H9 (cell line): Measurements from ENCODE around the gene CLPSL2. TPM values are rescaled to one million over a fixed set of nuclear protein-coding genes. Genes with fewer than 3 reads are reported as not detected.

Experiments used
- DNase-seq: peaks from one replicate; pipeline ENCODE4 v3.0.0-alpha.2; 2017
- H2AFZ ChIP-seq: one replicate; pipeline ENCODE4 v1.6.1; 2013; ENCODE audit warnings: mild to moderate bottlenecking, low read length, control low read depth, moderate library complexity
- H2AK5ac ChIP-seq: 2 replicates; pipeline ENCODE4 v1.6.1; 2013; ENCODE audit warnings: low read length, control low read depth, mixed read lengths; ENCODE audit not compliant: insufficient read length
- H2BK120ac ChIP-seq: one replicate; pipeline ENCODE4 v1.6.1; 2013; ENCODE audit warnings: low read depth, mild to moderate bottlenecking, low read length, control low read depth, inconsistent platforms; ENCODE audit not compliant: poor library complexity, severe bottlenecking
- H2BK12ac ChIP-seq: 2 replicates; pipeline ENCODE4 v1.6.1; 2013; ENCODE audit warnings: low read length, control low read depth, mixed read lengths, low read depth; ENCODE audit not compliant: insufficient read length
- H2BK15ac ChIP-seq: 2 replicates; pipeline ENCODE4 v1.6.1; 2013; ENCODE audit warnings: low read depth, low read length, control low read depth
- H2BK20ac ChIP-seq: one replicate; pipeline ENCODE4 v1.6.1; 2013; ENCODE audit warnings: low read depth, mild to moderate bottlenecking, low read length, control low read depth, inconsistent platforms; ENCODE audit not compliant: poor library complexity, severe bottlenecking
- H2BK5ac ChIP-seq: 2 replicates; pipeline ENCODE4 v1.6.1; 2013; ENCODE audit warnings: low read length, control low read depth, mixed read lengths; ENCODE audit not compliant: insufficient read length
- H3K14ac ChIP-seq: 2 replicates; pipeline ENCODE4 v1.6.1; 2013; ENCODE audit warnings: low read length, control low read depth; ENCODE audit not compliant: insufficient read depth
- H3K18ac ChIP-seq: 2 replicates; pipeline ENCODE4 v1.6.1; 2013; ENCODE audit warnings: low read depth, mild to moderate bottlenecking, mixed read lengths, low read length, control low read depth; ENCODE audit not compliant: insufficient read length
- H3K23ac ChIP-seq: 2 replicates; pipeline ENCODE4 v1.6.1; 2013; ENCODE audit warnings: low read length, control low read depth, mixed read lengths, low read depth; ENCODE audit not compliant: insufficient read length
- H3K23me2 ChIP-seq: 2 replicates; pipeline ENCODE4 v1.6.1; 2013; ENCODE audit warnings: low read depth, mild to moderate bottlenecking, mixed read lengths, low read length, control low read depth; ENCODE audit not compliant: insufficient read length, poor library complexity, severe bottlenecking
- H3K27ac ChIP-seq: 2 replicates; pipeline ENCODE4 v1.5.1; 2013; ENCODE audit warnings: low read length, control low read depth, mixed read lengths, low read depth; ENCODE audit not compliant: insufficient read length
- H3K27me3 ChIP-seq: 2 replicates; pipeline ENCODE4 v1.6.1; 2013; ENCODE audit warnings: low read length, control low read depth, inconsistent platforms; ENCODE audit not compliant: insufficient read depth
- H3K4ac ChIP-seq: 2 replicates; pipeline ENCODE4 v1.6.1; 2013; ENCODE audit warnings: low read depth, mild to moderate bottlenecking, control low read depth, inconsistent platforms, low read length, moderate library complexity
- H3K4me1 ChIP-seq: 2 replicates; pipeline ENCODE4 v1.6.1; 2013; ENCODE audit warnings: low read length, control low read depth, inconsistent platforms; ENCODE audit not compliant: insufficient read depth
- H3K4me2 ChIP-seq: 2 replicates; pipeline ENCODE4 v1.6.1; 2013; ENCODE audit warnings: low read length, control low read depth, mixed read lengths; ENCODE audit not compliant: insufficient read length, insufficient read depth
- H3K56ac ChIP-seq: 2 replicates; pipeline ENCODE4 v1.6.1; 2013; ENCODE audit warnings: low read depth, mild to moderate bottlenecking, mixed read lengths, low read length, control low read depth; ENCODE audit not compliant: insufficient read length
- H3K79me1 ChIP-seq: 2 replicates; pipeline ENCODE4 v1.6.1; 2013; ENCODE audit warnings: low read depth, mild to moderate bottlenecking, moderate library complexity, low read length, control low read depth, inconsistent platforms; ENCODE audit not compliant: insufficient read depth, poor library complexity, severe bottlenecking
- H3K79me2 ChIP-seq: 2 replicates; pipeline ENCODE4 v1.6.1; 2013; ENCODE audit warnings: low read length, control low read depth, inconsistent platforms; ENCODE audit not compliant: insufficient read depth
- H3K9ac ChIP-seq: 2 replicates; pipeline ENCODE4 v1.6.1; 2013; ENCODE audit warnings: low read length, control low read depth, mixed read lengths; ENCODE audit not compliant: insufficient read length; ENCODE audit errors: extremely low read depth
- H3K9me3 ChIP-seq: one replicate; pipeline ENCODE4 v1.6.1; 2013; ENCODE audit warnings: low read depth, low read length, inconsistent platforms; ENCODE audit not compliant: control insufficient read depth
- H3T11ph ChIP-seq: one replicate; pipeline ENCODE4 v1.6.1; 2013; ENCODE audit warnings: mild to moderate bottlenecking, low read length, control low read depth, inconsistent platforms
- H4K20me1 ChIP-seq: one replicate; pipeline ENCODE4 v1.6.1; 2013; ENCODE audit not compliant: control insufficient read depth, insufficient read length, insufficient read depth
- H4K5ac ChIP-seq: 2 replicates; pipeline ENCODE4 v1.6.1; 2013; ENCODE audit warnings: low read depth, mild to moderate bottlenecking, mixed read lengths, low read length, control low read depth; ENCODE audit not compliant: insufficient read length
- H4K8ac ChIP-seq: replicated peaks from 2 replicates; pipeline ENCODE4 v1.6.1; 2013; ENCODE audit warnings: low read length, control low read depth, mixed read lengths, low read depth; ENCODE audit not compliant: insufficient read length
- H4K91ac ChIP-seq: 2 replicates; pipeline ENCODE4 v1.6.1; 2013; ENCODE audit warnings: low read depth, mild to moderate bottlenecking, moderate library complexity, mixed read lengths, low read length, control low read depth; ENCODE audit not compliant: insufficient read length
- H3K27ac Mint-ChIP-seq, 3 experiments: 2 replicates in 2 of 3; 3 replicates in 1 of 3; pipeline ENCODE4 v1.8.0; 2020 to 2021; ENCODE audit warnings: mixed read lengths in 3 of 3, mild to moderate bottlenecking in 1 of 3, moderate library complexity in 1 of 3
- H3K27me3 Mint-ChIP-seq: 2 replicates; pipeline ENCODE4 v1.8.0; 2021; ENCODE audit warnings: low read depth, mild to moderate bottlenecking, moderate library complexity, mixed read lengths
- H3K36me3 Mint-ChIP-seq, 3 experiments: 2 replicates in 2 of 3; 3 replicates in 1 of 3; pipeline ENCODE4 v1.8.0; 2020 to 2021; ENCODE audit warnings: low read depth in 3 of 3, mixed read lengths in 3 of 3; ENCODE audit not compliant: insufficient read depth in 1 of 3
- H3K4me1 Mint-ChIP-seq, 2 experiments: 2 replicates each; pipeline ENCODE4 v1.8.0; 2020; ENCODE audit warnings: mixed read lengths in 2 of 2
- H3K4me3 Mint-ChIP-seq, 2 experiments: 2 replicates in 1 of 2; 3 replicates in 1 of 2; pipeline ENCODE4 v1.8.0; 2020 to 2021; ENCODE audit warnings: mild to moderate bottlenecking in 2 of 2, mixed read lengths in 2 of 2, moderate library complexity in 1 of 2
- H3K9me3 Mint-ChIP-seq, 2 experiments: 2 replicates in 1 of 2; 3 replicates in 1 of 2; pipeline ENCODE4 v1.8.0; 2020; ENCODE audit warnings: mild to moderate bottlenecking in 2 of 2, mixed read lengths in 2 of 2, moderate library complexity in 1 of 2
- CTCF ChIP-seq: fragments of 200-600 bp; sonication (generic); conservative IDR thresholded peaks from 3 replicates; pipeline ENCODE4 v1.8.0; 2021; ENCODE audit warnings: antibody characterized with exemption, mild to moderate bottlenecking
- WGBS: extraction: QIAGEN DNeasy Blood & Tissue Kit; methylation state at CpG from one replicate; pipeline ENCODE4 v1.1.7; 2013; ENCODE audit warnings: missing lambda C conversion rate, low lambda C conversion rate, mixed read lengths; ENCODE audit not compliant: insufficient read length; ENCODE audit errors: extremely low coverage; 5-methylcytosine and 5-hydroxymethylcytosine counted together
- total RNA-seq: library from RNA; stranded (reverse); gene quantifications from 2 replicates; pipeline ENCODE4 v1.2.1, GENCODE V29; 2021

CLPSL2 gene
- total RNA-seq, 1 experiment from 2014 or later = 4.4 TPM

- Histone ChIP-seq H3K4me2 (no peak overlapping the region), H2BK5ac (no peak overlapping the region), H2BK12ac (no peak overlapping the region), H4K8ac (no peak overlapping the region), H3K27ac (no peak overlapping the region), H2BK20ac (no peak overlapping the region), H3K79me1 (no peaks in the 10 kb centered on the region), H2BK120ac (no peak overlapping the region), H3K14ac (no peak overlapping the region), H3K23me2 (no peaks in the 10 kb centered on the region), H3K23ac (no peak overlapping the region), H3K9ac (no peak overlapping the region), H4K20me1 (no peaks in the 10 kb centered on the region), H2BK15ac (no peak overlapping the region), H3K79me2 (no peaks in the 10 kb centered on the region), H3K27me3 (no peaks in the 10 kb centered on the region), H2AFZ (no peak overlapping the region), H3T11ph (no peak overlapping the region), H3K9me3 (no peaks in the 10 kb centered on the region), H4K5ac (no peak overlapping the region), H3K56ac (no peak overlapping the region), H2AK5ac (no peak overlapping the region), H3K4me1 (no peaks in the 10 kb centered on the region; the same call in 1 of the 2 replicates), H3K18ac (no peak overlapping the region), H3K4ac (no peak overlapping the region), H4K91ac (no peak overlapping the region)
- no CpG with 5 or more reads among the region's 5 CpGs for WGBS
- Mint-ChIP-seq H3K4me3 (no peak overlapping the region), H3K4me1 (peaks cover 3 to 5% of the 10 kb centered on the region in 2 experiments; a peak in 3 of 4 replicates), H3K27ac (no peak overlapping the region; a peak in 1 of 7 replicates), H3K36me3 (no peaks in the 10 kb centered on the region), H3K27me3 (no peaks in the 10 kb centered on the region), H3K9me3 (no peaks in the 10 kb centered on the region; a peak in 3 of 5 replicates)
- DNase-seq = no peak
- no peak for TF ChIP-seq CTCF
These were observed 48.3 kb downstream of the CLPSL2 start for GRCh38 chr6:35824552-35825192.

Other genes starting within 250 kb of the CLPSL2 start
- gene FKBP5, start 87.7 kb upstream of the CLPSL2 start, total RNA-seq = 32.9 and 33.9 TPM in 2 replicates
- gene ARMC12, start 39.6 kb upstream of the CLPSL2 start, total RNA-seq = 1.5 and 1.7 TPM in 2 replicates
- gene CLPSL1, start 4.4 kb downstream of the CLPSL2 start, total RNA-seq = not detected in 2 replicates
- not detected in 2 replicates for gene CLPS, start 20.7 kb downstream of the CLPSL2 start, total RNA-seq
- gene LHFPL5, start 28.8 kb downstream of the CLPSL2 start, total RNA-seq = not detected in 2 replicates
- 91.0 and 93.2 TPM in 2 replicates for gene SRPK1, start 144.5 kb downstream of the CLPSL2 start, total RNA-seq
- 0.09 and 0.55 TPM in 2 replicates for gene SLC26A8, start 248.0 kb downstream of the CLPSL2 start, total RNA-seq